HG03108 (cell line): ENCODE results near the gene GSTM5.
"Not testable (repeated sequence)": the region's sequence is repeated elsewhere in the genome, so short reads cannot be mapped to it uniquely, and the experiment has no call there.

ENCODE experiments used
- ATAC-seq: cut with Tn5 transposase; IDR thresholded peaks from one replicate; pipeline ENCODE4 v1.9.1; 2021; ENCODE audit warnings: moderate library complexity; ENCODE audit not compliant: unreplicated experiment

Gene GSTM5

GRCh38 chr1:109726728-109727373 is 14.8 kb downstream of the GSTM5 start:
- ATAC-seq, result no peak

- no peak for ATAC-seq
Measured at GRCh38 chr1:109728870-109729269, 16.8 kb downstream of the GSTM5 start.

GRCh38 chr1:109730666-109731065 is 18.6 kb downstream of the GSTM5 start:
- no peak for ATAC-seq

DNA sequence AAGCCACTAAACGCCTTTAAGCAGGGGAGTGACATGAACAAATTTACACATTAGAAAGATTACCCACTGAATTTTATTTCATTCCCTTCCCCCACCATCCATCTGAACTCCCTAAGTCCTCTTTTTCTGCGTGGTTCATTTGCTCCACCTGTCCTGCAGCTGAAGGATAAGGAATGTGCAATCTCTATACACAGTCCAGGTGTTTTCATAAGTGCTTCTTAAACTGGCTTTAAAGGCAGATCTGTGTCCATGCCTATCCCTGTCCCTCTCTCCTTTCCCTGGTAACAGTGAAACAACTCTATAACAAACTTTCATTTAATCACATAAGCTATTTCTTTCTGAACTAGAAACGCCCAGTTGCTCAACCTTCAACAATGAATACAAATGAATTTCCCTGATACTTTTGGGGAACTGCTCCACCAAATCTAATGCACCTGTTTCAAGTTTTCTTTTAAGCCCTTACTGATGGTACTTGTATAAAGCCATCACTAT is 20.4 kb downstream of the GSTM5 start:
- no peak for ATAC-seq

GRCh38 chr1:109733236-109733870 is 21.3 kb downstream of the GSTM5 start:
- no peak for ATAC-seq

DNA sequence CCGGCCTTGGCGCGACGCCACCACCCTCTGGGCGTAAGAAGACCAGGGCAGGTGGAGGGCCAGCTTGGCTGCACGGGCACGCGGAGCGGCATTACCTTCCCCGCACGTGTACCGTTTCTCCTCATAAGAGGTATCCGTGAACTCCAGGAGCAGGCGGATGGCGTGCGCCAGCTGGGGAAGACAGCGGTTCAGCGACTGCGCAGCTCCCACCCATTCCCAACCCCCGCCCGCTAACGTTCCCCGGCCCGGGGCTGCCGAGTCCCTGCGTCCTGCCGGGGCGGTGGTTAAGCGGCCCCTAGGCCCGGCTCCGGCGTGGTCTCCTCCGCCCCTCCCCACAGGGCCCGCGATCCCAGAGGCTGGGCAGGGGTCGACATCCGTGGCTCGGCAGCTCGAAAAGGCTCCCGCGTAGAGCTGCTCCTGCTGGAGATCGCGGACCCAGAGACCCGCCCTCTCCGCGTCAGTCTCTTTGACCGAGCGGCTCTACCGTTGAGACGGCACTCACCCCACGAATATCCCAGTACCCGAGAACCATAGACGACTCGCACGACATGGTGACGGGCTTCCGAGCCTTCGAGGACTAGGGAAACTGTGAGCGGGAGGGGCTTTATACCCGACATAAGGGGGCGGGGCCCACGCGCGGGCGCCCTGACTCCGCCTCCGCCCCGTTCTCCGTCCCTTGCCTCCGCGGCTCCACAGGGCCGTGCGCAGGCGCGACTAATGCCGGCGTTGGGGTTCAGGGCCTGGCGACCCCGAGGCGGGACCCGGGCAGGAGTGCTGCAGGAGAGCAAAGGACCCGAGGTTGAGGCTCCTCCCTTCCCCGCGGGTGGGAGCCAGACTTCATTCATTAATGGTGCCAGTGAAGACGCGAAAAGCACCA is 27.9 kb downstream of the GSTM5 start:
- ATAC-seq, result peak; percentile 77

DNA sequence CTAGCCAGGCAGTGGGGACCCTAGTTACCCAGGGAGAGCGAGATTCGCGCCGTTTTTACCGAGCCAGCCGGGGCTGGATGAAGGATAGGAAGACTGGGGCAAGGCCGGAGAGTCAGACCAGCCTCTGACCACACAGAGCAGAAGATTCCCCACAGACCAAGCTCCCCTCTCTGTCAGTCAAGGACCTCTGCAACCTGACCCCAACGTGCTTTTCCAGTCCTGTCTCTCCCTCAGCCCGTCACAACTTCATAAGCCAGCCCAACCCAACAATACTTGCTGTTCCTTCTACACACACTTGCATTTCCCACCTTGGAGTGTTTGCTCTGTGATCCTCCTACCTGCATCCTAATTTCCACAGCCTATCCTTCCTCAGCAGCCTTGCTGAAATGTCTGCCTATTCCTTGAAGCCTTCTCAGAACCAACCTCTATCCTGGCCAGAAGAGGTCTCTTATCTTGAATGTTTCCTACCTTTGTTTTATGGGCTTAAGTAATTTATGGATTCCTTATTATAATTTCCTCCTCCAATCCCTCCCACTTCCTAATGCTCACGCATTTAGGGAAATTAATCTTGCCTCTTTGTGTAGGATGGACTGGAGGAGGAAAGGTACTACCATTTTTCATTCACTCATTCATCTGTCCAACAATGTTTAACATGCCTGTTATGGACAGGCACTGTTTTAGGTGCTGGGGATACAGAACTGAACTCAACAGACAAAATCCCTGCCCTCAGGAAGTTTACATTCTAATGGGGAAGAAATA is 28.7 kb downstream of the GSTM5 start, which contains the start of gene GSTM3:
Gene GSTM3, minus strand, starts transcription at position 424 of the 759 bp plus-strand sequence. CDS start 751 bp downstream, outside the sequence.
- ATAC-seq, result no peak

DNA sequence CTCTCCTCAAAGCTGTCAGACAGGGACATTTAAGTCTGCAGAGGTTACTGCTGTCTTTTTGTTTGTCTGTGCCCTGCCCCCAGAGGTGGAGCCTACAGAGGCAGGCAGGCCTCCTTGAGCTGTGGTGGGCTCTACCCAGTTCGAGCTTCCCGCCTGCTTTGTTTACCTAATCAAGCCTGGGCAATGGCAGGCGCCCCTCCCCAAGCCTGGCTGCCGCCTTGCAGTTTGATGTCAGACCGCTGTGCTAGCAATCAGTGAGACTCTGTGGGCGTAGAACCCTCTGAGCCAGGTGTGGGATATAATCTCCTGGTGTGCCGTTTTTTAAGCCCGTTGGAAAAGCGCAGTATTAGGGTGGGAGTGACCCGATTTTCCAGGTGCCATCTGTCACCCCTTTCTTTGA is 36.3 kb downstream of the GSTM5 start:
- not testable (repeated sequence) for ATAC-seq

- ATAC-seq, result no peak
Measured at GRCh38 chr1:109749221-109749620, 37.2 kb downstream of the GSTM5 start.

- ATAC-seq, result no peak
Measured at GRCh38 chr1:109750241-109750882, 38.3 kb downstream of the GSTM5 start.

DNA sequence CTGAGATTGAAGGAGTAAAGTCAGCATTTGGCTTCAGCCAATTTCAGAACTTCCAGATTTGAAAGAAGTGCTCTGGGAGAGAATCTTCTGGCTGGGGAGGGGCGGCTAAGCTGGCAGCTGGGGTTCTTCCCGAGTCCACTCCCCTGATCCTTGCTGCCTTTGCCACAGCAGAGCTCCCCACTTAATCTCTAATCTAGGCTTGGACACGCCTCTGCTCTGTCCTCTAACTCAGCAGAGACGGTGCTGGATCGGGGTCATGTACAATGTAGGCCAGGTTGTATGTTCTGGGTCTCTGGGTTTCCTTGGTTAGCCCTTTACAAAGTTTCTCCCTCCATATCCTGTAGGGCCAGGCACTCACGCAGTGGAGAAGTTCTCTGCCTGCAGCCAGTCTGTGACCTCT is 38.9 kb downstream of the GSTM5 start:
- ATAC-seq, result no peak

- ATAC-seq, result no peak
Measured at GRCh38 chr1:109751531-109752260, 39.6 kb downstream of the GSTM5 start.

DNA sequence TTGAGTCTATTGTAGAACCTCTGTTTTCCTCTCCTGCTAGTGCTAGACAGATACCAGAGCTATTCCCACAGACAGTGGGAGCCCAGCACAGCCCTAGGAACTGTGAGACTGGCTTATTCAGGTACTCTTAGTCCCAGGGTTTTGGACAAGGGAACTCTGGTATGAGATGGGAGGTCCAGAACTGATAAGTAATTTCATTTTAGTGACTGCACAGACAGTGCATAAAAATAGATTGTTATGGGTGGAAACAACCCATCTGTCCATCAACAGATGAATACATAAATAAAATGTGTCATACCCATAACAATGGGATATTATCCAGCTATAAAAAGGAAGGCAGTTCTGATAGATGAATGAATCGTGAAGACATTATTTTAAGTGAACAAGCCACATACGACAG is 42.7 kb downstream of the GSTM5 start:
- no peak for ATAC-seq

DNA sequence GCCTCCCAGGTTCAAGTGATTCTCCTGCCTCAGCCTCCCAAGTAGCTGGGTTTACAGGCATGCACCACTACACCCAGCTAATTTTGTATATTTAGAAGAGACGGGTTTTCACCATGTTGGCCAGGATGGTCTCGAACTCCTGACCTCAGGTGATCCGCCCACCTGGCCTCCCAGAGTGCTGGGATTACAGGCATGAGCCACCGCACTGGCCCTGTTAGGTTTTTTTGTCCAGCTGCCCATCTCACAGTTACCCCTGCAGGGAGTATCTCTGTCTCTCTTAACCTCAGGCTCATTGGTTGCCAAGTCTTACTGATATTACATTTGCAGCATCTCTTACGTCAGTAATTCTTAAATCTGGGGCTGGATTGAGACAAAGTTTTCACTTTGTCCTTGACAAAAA is 44.3 kb downstream of the GSTM5 start:
- ATAC-seq, result not testable (repeated sequence)

GRCh38 chr1:109756848-109757521 is 44.9 kb downstream of the GSTM5 start:
- ATAC-seq, result no peak

GRCh38 chr1:109757936-109758786 is 46.1 kb downstream of the GSTM5 start:
- no peak for ATAC-seq

DNA sequence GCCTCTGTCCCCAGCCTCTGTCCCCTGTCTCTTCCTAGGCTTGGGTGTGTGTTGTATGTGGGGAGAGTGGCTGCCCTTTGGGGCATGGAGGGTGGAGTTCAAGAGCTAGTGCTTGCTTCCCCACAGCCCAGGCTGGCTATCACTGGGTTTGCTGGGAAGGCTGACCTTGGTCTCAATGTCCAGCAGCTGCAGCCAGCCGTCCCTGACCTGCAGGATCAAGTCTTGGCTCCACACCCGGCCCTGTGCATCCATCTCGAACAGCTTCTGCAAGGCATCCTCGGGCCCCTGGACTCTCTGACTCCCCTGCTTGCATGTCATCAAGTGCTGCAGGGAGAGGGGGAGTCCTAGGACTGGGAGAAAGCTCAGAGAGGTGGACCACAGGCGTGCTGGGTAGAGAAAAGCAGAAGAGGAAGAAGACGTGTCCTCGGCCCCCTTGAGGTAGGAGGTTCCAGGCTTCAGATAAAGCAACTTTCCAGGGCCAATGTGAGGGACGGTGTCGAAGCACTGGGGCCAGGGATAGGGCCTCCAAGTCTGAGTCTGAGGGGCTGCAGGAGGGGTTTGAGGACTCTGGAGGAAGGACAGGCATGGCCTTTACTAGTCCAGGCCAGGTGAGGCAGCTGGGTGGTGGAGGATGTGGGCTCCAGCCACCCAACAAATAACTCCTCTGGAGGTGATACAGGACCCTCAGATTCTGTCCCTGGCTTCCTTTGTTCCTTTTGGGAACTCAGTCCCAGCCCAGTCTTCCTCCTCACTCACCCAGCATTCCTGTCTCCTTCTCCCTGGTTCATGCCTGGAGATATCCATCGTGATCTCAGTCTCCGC is 47.7 kb downstream of the GSTM5 start:
- no peak for ATAC-seq
